GM20431 (cell line): ENCODE measurements around the gene NFIA.

ENCODE experiments used
- in situ Hi-C: fragments of 300-500 bp; cut with MseI, MboI; formaldehyde crosslinking; loops from one replicate; pipeline ENCODE4 v1.15.0; 2020; ENCODE audit warnings: low sequenced_read_pairs; ENCODE audit not compliant: unreplicated experiment

NFIA gene

GRCh38 chr1:61432616-61433388, 350.4 kb downstream of the NFIA start:
- in situ Hi-C loops = no loop called here

DNA sequence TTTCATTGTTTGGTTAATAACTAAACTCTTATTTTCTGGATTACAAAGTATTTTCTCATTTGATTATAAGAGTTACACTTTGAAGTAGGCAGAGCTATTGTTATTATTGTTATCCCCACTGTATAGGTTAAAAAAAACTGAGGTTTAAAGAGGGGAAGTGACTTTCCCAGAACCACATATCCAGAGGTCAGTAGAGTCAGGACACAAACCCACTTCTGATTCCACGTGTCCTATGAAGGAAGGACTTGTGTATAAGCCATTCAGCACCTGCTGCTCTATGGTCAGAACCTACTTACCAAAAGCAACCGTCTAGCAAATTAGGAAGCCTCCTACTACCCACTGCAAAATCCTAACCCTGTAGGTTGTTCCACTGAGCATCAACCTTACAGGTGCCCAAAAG, 351.3 kb downstream of the NFIA start:
- in situ Hi-C loops = no loop called here

GRCh38 chr1:61434276-61434675, 351.9 kb downstream of the NFIA start:
- in situ Hi-C loops = no loop called here

DNA sequence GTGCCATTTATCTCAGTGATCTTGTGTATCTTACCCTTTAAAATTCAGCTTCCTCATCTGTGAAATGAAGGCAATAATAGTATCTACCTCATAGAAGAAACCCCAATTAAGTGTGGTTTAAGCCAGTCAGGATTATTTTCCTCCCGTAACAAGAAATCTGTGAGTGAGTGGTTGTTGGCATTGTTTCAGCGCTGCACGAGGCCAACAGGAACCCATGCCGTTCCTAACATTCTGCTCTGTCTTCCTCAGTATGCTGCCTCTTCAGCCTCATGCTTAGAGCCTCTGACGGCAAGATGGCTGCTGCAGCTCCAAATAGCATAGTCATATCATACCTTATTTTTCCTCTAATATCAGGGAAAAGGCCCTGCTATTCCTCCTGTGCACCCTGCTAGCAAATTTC, 352.9 kb downstream of the NFIA start:
- in situ Hi-C loops = no loop called here

- in situ Hi-C loops = no loop called here
Observed at GRCh38 chr1:61436016-61436415, 353.7 kb downstream of the NFIA start.

- in situ Hi-C loops = no loop called here
Observed at GRCh38 chr1:61436491-61437120, 354.2 kb downstream of the NFIA start.

DNA sequence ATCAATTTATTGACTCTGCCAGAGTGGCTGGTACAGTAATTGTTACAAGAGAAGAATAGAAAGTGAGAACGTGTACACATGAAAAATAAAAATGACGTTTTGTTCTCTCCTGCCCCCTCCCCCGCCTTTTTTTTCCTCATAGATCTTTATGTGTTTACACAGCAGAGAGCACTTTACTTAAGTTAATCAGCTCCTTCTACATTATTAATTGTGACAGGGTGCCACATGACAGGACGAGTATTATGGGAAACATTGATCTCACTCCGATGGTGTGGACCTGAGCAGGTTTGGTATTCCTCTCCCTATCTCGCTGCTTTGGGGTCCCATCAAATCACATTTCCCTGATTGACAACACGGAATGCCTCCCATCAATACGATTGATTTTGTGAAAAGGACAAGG, 356.9 kb downstream of the NFIA start:
- in situ Hi-C loops = no loop called here

DNA sequence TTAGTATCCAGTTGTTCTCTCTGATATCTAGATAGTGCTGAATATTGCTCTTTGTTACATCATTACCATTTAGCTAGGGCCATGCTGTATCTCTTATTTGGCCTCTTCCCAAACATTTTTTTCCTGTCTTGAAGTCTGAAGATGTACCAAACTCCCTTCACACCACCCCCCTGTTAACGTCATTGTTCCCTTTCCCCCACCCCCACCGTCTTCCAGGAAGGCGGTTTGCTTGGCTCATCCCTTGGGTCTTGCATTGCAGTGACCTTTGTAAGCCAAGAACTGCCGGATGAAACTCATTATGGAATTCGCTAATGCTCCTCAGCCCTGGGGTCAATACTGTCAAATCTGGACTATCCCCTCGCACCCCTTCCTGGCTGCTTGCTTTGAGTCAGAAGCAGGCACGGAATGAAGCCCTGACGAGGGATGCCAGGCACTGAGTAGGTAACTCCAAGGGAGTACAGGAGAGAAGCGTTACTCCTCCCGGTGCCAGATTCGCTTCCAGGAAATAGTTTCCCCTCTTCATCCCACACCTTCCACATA, 359.4 kb downstream of the NFIA start:
- in situ Hi-C loops = no loop called here

DNA sequence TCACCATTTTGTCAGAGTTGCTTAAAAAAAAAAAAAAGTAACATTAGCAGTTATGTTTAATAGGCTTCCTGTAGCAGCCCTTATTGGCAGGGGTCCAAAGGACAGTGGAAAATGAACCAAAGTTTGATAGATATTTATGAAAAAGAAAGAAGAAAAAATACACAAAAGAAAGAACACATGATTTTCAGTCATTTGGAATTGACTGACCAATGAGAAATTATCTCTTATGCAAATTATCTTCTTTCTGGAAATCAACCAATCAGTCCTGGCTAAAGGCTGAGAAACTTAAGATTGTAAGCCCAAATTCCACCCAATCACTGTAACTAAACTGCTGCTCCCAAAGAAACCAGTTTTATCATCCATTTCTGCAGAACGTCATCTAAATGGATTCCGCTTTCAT, 360.2 kb downstream of the NFIA start:
- in situ Hi-C loops = no loop called here

GRCh38 chr1:61444288-61444687, 361.9 kb downstream of the NFIA start:
- in situ Hi-C loops = no loop called here

DNA sequence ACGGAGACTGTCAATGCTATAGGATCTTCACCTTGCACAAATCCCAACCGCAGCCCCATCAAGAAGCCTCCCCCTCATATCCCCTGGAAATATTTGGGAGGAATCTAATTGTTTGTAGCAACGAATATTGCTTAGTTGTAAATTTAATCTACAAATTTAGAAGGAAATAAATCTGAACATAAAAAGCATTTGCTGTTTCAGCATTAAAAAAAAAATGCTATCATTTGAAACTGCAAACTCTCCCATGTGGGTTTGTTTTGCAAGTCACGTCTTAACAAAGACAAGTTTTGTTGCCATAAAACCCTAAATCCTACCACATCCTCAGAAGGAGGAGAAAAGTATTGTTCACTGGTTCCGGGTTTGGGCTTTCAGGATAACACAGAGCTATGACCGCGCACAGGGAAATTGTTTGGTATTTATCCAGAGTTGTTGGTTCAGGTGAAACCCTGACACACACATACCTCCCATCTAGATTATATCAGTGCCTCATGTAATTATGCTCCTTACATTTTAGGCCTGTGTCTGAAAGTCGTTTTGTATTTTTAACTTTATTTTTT, 363.0 kb downstream of the NFIA start:
- in situ Hi-C loops = no loop called here

GRCh38 chr1:61446531-61446991, 364.2 kb downstream of the NFIA start:
- in situ Hi-C loops = no loop called here

- in situ Hi-C loops = no loop called here
Observed at GRCh38 chr1:61447106-61447967, 365.0 kb downstream of the NFIA start.

DNA sequence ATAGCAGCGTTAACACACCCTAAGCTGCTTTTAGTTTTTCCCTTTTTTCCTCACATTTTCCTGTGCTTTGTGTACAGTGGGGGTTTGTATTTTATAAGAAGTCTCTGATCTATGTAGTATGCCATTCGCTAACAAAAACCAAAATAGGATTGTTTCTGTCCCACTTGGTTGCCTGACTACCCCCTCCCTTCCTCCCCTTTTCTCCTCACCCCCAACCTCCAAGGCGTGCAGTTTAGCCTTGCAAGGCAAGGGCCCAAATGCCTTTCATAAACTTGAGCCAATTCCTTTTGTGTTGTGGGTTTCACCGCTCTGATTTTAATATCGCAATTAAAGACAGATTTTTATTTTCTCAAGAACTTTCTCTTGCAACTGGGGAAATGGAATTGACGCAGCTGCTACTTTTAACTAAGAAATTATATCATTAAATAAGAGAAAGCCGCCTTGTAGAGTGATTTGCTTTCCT, 365.6 kb downstream of the NFIA start:
- in situ Hi-C loops = no loop called here

GRCh38 chr1:61448914-61449313, 366.6 kb downstream of the NFIA start:
- in situ Hi-C loops = no loop called here

- in situ Hi-C loops = no loop called here
Observed at GRCh38 chr1:61449410-61449809, 367.0 kb downstream of the NFIA start.

DNA sequence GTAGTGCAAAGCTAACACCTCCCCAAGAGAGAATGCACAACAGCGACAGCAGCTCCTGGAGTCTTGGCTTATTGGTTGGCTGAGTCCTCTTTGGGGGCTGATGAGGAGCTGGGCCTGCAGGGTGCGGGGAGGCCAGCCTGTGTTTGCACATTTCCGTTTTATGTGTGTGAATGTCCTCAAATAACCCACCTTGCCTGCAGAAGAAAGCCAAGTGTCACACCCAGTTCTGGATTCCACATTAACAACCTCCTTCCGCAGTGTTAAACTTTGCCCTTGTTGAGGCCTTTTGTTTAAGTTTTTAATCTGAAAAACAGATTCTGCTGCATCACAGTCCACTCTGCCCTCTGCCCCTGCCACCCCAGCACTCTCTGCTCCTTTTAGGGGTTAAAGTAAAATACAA, 368.1 kb downstream of the NFIA start:
- in situ Hi-C loops = no loop called here

- in situ Hi-C loops = no loop called here
Observed at GRCh38 chr1:61450872-61451571, 368.7 kb downstream of the NFIA start.

- in situ Hi-C loops = no loop called here
Observed at GRCh38 chr1:61451572-61451968, 369.2 kb downstream of the NFIA start.
